HG03432 (cell line): Measurements from ENCODE around the gene BCKDHB.

Experiments
- ATAC-seq: cut with Tn5 transposase; IDR thresholded peaks from one replicate; pipeline ENCODE4 v1.9.1; 2021; ENCODE audit warnings: mild to moderate bottlenecking, moderate library complexity; ENCODE audit not compliant: unreplicated experiment

The BCKDHB gene

DNA sequence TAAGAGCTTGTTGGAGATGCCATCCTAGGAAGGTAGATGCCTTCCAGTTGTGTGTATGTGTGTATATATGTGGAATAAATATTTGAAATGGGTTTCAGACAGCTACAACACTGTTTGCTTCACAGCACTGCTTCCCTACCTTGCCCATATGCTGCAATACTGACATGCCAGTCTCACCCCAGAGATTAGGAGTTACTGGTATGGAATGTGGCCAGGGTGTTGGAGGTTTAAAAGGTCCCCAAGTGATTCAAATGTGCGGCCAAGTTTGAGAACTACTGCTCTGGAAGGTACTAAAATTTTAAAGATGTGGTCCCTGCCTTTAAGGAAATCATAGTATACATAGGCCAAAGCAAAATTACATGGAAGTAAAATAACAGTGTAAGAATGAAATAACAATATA, 39.5 kb downstream of the BCKDHB start:
- ATAC-seq: no peak

DNA sequence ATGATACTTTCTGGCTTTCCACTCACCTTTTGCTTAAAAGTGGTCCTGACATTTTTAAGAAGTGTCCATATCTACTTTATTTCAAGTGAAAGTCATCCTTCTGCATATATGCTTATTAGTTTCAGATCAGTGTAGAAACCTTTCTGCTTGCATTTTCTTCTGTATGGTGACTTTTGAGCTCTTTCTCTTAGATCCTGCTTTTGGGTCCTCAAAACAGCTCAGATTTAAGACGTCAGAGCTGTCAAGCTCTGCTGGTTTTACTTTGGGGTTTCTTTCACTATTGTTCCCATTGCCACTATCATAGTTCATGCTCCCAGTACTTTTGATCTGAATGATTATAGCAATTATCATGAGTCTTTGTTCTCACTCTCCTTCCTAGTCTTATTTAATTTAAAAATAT, 41.7 kb downstream of the BCKDHB start:
- no peak for ATAC-seq

DNA sequence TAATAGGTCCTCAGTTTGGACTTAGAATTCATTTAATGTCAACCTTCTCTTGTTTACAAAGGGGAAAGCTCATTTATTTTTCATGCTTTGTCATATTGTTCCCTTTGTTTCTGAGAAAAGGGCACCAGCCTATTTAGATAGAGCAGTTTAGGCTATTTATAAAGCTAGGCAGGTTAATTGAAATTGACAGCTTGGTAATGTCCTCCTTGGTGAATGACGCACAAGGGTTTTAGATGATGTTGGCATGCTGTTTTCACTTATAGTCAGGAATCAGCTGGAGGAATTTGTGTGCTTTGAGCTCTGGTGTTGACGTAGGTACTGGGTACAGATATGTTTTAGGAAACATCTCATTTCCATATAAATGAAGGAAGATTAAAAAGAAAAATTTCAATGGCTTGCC, 45.2 kb downstream of the BCKDHB start:
- ATAC-seq: no peak

DNA sequence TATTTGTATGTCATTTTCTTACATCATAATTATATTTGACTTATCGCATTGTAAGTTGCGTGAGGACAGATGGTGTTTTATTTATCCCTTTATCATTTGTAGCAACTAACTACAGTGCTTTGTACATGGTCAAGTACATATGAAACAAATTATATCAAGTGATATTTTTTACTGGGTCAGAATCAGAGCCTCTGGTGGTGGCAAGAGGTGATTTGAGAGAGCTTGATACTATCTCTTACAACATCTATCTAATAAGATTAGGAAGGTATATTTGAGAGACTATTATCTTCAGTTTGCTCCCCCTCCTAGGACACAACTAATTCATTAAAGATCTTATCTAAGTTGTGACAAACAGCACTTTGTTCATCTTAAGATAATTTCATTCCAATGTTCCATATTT, 47.7 kb downstream of the BCKDHB start:
- ATAC-seq: no peak

DNA sequence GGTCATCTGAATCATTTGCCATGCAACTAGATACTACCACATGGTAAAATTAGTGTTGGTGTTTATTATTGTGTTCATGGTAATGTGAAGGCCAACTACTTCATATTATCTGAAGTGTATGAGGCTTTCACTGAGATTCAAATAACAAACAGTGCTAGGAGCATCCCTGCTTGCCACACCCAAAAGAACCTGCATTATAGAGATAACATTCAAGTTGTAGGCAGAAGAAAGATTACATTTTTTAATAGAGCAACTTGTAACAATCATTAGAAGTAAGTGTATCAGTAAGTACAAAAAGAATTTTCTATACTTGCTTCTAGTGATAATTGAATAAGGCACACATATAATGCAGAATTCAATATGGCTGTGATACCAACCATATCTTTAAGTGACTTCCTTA, 49.8 kb downstream of the BCKDHB start:
- no peak for ATAC-seq

DNA sequence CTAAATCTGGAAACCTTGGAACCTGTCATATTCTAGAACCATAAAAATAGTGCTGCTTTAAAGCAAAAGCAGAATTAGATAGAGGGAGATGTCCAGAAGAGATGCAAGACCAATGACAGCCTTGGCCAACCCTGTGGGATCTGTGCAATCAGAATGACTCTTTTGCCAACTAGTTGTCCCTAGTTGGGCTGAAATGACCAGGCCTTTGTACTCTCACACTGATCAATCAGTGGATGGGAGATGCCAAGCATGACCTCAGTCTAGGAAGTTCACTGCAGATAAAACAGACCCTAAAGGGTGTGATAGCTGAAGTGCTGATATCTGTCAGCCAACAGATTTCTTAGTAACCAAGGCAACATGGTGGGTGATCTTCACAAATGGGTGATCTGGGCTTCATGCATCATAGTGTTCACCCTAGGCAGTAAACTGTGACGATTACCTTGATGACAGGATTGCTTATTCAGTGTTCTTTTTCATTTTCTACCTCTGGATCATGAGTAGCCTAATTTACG, 52.1 kb downstream of the BCKDHB start:
- ATAC-seq: no peak

DNA sequence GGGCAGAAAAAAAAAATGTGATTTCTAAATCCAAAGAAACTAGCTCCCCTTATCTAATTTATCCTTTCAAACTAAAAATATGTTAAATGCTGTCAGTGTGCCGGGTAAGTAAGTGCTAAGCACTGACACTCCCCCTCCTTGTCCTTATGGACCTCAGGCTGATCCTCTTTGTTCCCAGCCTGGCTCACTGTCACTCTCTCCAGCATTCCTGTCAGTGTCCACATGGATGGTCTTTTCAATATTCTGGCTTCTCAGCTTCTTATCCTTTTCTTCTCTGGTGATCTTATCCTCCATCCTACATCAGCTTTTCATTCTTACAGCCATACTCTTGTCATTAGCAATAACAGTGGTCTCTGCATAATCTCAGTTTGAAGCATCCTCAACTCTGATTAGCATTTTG, 55.0 kb downstream of the BCKDHB start:
- no peak for ATAC-seq

DNA sequence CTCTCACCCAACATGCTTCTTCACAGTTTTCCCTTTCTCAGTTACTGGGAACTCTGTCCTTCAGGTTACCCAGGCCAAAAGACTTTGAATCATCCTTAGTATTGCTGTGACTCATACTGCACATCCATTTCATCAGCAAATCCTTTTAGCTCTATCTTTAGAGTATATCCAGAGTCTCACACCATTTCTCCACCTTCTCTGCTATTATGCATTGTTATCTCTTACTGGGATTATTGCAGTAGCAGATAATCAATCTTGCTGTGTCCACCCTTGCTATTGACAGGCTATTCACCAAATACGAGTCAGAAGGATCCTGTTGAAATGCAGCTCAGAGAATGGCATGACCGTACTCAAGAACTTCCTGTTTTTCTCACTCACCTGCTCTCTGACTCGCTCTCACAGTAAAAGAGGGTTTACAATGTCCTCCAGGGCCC, 57.3 kb downstream of the BCKDHB start:
- peak; percentile 65 for ATAC-seq

DNA sequence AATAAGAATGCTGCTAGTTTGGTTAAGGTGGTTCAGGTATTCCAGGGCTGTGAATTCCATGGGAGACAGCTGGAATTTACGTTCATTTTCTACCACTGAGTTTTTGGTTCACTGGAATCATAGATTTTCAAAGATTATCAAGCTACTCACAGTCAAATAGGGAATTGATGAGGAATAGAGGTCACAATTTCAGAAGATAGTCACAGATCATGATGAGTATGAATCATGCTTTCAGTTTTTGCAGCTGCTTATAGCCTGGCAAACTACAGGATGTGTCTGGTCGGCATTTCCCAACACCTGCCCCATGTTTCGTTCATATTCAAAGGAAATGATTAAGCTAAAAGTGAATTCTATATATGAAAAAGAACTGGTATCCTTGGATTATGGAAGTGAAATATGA, 58.7 kb downstream of the BCKDHB start:
- peak; percentile 97 for ATAC-seq

DNA sequence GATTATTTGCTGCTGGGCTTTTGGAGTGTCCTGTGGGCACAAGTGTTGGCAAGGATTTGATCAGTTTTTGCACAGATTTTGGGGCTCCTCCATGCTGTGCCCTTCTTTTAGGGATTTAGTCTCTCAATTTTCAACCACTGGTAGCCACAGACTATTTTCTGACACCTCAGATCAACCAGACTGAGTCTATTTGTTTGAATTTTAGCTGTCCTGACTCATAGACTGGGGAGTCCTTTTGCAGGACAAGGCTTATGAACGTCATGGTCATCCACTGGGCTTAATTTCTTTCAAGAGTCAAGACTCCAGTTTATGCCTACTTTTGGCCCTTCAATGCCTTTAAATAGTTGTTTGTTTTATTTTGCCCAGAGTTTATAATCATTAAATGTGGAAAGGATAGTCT, 59.3 kb downstream of the BCKDHB start:
- no peak for ATAC-seq

DNA sequence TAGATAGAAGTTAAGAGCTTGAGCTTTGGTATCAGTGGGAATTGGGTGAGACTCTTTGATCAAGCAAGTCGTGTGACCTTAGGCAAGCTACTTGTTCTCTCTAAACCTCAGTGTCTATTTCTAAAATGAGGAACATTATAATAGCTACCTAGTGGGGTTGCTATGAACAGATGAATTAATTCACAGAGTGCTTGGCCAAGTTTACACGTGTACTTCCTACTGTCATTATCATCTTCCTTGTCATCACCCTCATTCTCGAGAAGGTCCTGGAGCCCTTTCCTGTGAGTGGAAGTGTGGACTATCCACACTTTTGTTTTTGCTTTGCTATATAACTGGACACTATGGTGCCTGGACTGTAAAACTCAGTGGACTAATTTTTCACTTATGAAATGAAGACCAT, 64.0 kb downstream of the BCKDHB start:
- no peak for ATAC-seq

DNA sequence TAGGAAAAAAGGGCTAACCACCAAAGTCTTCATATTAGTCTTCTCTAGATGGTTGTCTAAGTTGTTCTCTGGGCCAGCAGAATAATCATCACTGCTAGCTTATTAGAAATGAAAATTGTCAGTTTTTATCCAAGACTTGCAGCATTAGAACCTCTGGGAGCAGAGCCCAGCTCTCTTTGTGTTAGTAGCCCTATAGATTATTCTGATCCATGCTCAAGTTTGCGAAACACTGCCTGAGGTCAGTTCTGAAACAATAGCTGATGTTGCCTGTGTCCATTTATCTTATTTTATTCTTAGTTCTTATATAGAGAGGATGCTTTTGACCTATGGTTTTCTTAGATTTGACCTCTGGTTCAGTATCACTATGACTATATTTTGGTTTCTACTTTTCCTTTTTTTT, 66.9 kb downstream of the BCKDHB start:
- ATAC-seq: no peak

DNA sequence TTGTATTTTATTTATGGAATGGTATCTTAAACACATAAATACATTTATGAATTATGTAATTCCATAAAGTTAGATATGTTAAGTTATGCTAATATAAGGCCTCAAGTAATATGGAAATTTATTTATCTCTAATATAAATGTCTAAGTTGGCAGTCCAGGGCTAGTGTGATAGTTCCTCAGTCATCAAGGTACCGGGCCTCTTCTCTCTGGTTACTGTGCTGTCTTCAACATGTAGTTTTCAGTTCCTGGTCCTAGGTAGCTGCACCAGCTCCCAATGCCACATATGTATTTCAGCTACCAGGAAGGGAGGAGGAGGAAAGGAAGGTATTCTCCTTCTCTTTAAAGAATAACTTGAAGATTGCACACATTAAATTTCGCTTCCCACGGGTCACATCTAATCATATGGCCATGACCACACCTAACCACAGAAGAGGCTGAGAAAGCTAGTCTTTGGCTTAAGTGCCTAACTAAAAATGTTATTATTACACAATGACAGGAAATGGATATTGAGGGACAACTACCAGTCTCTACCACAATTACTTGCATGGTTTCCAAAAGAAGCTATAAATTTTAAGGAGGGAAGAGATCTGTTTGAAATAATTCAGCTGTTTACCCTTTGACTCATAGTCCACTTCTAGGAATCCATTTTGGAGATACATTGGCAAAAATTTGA, 68.6 kb downstream of the BCKDHB start:
- peak; percentile 52 for ATAC-seq

DNA sequence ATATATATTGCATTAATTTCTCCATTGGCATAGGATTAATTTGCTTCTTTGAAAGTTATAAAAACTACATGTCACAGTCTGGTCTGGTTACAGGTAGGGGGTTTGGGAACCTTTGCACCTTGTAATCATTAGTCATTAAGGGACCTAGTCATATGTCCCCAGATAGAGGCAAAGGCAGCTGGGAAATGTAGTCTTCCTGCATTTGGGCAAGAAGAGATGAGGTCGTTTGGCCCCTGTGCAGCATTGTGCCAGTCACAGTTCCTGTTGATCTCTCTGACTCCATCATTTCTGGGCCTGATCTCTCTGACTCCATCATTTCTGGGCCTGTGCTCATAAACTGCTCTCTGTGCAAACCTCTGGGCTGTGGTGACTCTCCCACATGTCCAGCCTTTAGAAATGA, 73.2 kb downstream of the BCKDHB start:
- ATAC-seq: no peak

DNA sequence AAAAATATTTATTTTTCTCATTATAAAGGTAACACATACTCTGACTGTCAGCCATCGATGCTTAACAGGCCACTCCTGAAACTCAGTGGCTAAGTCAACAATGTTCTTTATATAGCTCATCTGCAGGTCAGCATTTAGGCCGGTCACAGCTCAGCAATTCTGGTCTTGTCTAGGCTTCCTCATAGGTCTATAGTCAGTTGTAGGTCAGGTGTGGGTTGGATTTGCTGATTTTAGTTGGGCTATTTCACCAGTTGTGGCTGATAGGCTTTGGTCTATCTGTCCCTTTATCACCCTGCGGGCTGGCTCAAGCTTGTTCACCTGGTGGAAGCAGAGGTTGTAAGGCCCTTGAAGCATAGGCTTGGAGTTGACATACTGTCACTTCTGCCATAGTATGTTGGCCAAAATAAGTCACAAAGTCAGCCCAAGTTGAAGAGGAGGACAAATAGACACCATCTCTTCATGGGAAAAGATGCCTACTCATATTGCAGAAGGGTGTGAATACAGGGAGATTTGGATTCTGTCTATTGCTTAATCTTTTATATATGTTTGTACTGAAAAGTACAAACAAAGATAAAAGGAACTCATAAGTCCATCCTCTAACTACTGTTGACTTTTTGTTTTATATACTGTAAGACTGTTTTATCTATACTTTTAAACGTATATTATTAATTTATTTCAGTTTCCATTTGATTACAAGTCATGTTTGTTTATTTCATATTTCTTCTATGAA, 75.0 kb downstream of the BCKDHB start:
- ATAC-seq: peak; percentile 47

DNA sequence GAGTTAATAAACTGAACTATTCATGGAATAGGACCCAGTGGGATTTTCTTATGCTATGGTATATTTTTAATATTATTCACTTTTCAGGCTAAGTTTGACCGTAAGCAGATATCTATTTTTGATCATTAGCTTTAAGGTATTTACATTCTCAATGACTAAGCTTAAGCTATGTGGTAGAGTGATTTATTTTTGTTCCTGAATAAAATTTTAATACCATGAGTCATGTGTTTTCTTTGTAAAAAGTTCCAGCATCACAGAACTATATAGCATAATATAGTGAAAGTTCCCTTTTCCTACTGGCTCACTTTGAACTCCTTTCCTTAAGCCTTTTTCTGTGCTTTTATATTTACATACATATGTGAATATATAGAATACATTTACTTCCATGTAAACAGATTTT, 75.8 kb downstream of the BCKDHB start:
- no peak for ATAC-seq

DNA sequence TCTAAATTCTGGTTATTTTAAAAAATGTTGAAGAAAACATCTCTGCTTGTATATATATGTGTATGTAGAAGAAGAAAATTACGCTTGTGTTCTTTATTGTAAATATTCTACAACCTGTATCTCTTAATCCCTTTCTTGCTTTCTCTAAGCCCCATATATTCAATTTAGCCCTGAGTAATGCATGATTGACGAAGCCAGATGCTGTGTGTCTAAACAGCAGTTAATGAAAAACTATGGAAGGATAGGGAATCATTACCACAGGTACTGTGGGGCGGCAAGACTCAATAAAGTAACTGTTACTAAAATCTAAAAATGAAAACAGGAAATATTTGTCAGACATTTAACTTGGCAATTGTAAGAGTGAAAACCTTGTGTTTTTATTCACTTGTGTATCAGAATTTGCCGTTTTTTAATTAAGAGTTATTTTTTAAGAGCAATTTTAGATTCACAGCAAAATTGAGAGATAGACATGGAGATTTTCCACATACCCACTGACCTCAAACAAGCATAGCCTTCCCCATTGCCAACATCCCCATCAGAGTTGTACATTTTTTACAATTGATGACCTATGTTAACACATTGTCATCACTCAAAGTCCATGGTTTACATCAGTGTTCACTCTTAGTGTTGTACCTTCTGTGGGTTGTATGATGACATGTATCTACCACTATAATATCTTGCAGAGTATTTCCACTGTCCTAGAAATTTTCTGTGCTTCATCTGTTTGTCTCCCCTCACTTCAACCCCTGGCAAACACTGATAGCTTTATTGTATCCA, 76.7 kb downstream of the BCKDHB start:
- no peak for ATAC-seq

DNA sequence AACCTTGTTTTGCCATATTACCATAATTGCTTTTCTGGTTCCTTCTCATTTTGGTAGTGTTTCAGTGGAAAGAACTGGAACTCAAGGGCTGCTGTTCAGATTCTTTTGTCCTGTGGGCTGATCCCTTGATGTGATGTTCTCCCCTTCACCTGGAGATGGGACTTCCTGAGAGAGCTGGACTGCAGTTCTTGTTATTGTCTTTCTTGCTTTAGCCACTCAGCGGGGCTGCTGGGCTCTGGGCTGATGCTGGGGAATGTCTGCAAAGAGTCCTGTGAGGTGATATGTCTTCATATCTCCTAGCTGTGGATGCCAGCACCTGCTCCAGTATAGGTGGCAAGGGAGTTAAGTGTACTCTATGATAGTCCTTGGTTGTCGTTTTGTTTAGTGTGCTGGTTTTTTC, 79.0 kb downstream of the BCKDHB start:
- no peak for ATAC-seq

DNA sequence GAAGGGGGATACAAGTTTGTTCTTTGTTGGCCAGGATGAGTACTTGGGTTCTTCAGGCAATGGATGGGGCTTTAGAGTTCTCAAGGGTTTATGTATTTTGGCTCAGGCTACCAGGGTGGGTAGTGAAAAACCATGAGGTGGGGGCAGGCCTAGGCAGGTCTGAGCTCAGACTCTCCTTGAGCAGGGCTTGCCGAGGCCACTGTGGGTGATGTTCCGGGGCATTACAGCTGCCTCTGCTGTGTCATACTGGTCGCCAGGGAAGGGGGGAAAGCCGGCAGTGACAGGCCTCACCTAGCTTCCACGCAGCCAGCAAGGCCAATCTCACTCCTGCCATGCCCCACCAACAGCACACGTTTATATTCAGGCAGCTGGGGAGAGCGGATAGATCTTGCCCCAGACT, 79.6 kb downstream of the BCKDHB start:
- ATAC-seq: no peak

DNA sequence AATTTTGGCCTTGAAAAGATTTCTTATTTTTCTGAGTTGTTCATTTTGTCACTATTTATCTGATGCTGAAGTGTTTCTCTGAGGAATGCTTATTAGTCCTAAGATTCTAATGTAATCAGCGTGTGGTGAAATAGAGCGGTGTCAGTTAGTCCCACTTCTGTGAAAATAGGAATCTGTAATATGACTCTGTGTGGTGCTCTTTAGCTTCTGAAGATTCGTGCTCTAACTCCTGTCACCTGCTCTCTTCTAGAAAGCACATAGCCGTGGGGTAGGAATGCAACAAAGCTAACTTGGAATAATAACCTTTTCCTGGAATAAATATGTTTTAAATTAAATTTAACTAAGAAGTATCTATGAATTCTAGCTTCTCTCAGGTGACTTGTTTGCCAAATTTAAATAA, 90.4 kb downstream of the BCKDHB start:
- no peak for ATAC-seq

DNA sequence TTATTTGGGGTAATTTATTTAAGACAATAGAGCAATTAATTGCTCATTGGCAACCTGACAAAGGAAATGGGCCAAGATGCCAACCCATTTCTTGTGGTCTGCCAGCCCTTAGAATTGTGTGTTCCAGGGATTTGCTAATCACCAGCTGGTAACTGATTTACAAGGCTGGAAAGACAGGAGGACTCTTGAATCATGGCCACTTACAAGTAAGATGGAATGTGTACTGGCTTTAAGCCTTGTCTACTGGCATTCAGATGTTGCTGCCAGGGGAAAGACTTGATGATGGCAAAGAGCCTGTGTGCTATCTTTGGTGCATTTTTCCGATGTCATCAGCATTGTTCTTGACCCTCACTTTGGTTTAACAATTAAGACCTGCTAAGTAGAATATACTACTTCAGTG, 91.0 kb downstream of the BCKDHB start:
- ATAC-seq: no peak

DNA sequence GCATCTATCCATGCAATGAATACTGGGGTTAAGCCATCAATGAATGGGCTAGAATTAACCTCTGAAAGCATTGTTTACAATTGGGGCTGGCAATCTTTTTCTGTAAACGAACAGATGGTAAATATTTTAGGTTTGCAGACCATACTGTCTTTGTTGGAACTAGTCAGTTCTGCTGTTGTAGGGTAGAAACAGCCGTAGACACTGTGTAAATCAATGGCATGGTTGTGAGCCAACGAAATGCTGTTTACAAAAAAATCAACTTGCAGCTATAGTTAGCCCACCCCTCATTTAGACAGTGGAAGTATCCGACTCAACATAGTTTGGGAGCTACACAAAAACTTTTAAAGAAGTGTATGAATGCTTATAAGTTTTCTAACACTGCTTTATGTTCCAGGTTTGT, 91.5 kb downstream of the BCKDHB start:
- no peak for ATAC-seq
